ENCODE data around the gene TOR1A.

TOR1A gene

DNA sequence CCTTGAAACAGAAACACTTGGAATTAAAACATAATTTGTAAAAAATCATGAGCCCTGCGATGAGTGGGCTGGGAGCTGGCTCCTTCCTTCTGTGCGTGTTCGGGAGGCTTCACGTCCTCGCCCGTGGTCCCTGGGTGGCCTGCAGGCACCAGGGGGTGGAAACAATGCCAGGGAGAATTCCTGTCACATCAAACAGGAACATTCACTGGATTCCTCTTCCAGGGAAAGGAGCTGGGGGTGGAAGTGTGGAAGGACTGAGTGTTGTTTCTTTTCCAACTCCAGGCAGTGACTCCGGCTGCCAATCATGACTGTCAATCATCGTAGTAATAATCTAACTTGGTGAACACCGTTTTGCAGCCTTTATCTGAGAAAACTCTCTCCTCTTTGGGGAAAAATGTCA lies 10.3 kb downstream of the TOR1A start:
- Histone ChIP-seq H2AFZ (ENCODE audit: insufficient read depth, low read length, poor library complexity) (no peak overlapping the region), H3K27me3 (ENCODE audit: insufficient read depth, low read length) (no peaks in the 10 kb centered on the region), H3K18ac (ENCODE audit: low read length) (no peak overlapping the region), H2BK12ac (ENCODE audit: low read length) (no peak overlapping the region), H3K9me3 (ENCODE audit: insufficient read depth, low read depth, low read length) (peaks cover 7% of the 10 kb centered on the region), H3K4me1 (ENCODE audit: control insufficient read depth in 1 of 2, insufficient read depth in 2 of 2, low read length in 2 of 2) (no peaks in the 10 kb centered on the region), H3K79me1 (ENCODE audit: low read length) (no peaks in the 10 kb centered on the region), H3K4me2 (ENCODE audit: low read length) (no peak overlapping the region), H3K9ac (ENCODE audit: low read length) (no peak overlapping the region), H3K27ac (ENCODE audit: low read depth, low read length) (no peak overlapping the region), H3K14ac (ENCODE audit: low read length) (no peak overlapping the region), H2AK5ac (ENCODE audit: low read length) (no peak overlapping the region), H4K12ac (ENCODE audit: low read depth, low read length) (no peak overlapping the region), H4K91ac (ENCODE audit: low read depth, low read length) (no peak overlapping the region), H3K79me2 (ENCODE audit: control insufficient read depth, insufficient read depth, low read length, poor library complexity) (no peaks in the 10 kb centered on the region), H3K36me3 (ENCODE audit: control insufficient read depth in 1 of 2, insufficient read depth in 2 of 2, low read length in 2 of 2) (peaks cover 42 to 73% of the 10 kb centered on the region in 2 experiments), H3K4ac (ENCODE audit: low read depth, low read length) (no peak overlapping the region), H3K23ac (ENCODE audit: low read length) (no peak overlapping the region), H2BK5ac (ENCODE audit: low read depth, low read length, poor library complexity) (no peak overlapping the region), H2BK120ac (ENCODE audit: insufficient read depth, low read length, poor library complexity) (no peak overlapping the region), H4K8ac (ENCODE audit: low read depth, low read length) (no peak overlapping the region), H3K4me3 (ENCODE audit: low read depth, low read length) (no peak overlapping the region)
- peak in 1 of 2 donors; percentile 45 for DNase-seq
- no CpG with 5 or more reads among the region's 9 CpGs for WGBS (ENCODE audit: extremely low coverage, insufficient coverage, insufficient read length)

DNA sequence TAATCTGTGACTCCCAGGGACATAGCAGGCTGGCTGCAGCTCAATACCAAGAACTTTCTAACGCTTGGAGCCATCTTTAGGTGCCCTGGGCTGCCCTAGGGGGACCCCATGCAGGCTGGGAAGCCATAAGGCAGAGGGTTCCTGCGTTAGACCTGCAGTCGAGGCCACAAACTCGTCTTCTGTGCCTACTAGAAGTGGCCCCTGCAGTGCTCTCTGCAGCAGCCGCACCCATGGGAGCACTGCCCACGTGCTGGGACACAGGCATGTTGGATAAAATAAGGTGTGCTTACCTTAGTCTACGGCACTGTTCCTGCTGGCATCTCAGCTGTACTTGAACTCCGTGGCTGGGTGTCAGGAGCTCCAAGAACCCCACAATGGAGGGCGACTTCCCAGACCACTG lies 11.6 kb downstream of the TOR1A start:
- H3K4me2 ChIP-seq (ENCODE audit: low read length): no peak overlapping the region
- no peak overlapping the region for H3K23ac ChIP-seq (ENCODE audit: low read length)
- H3K4ac ChIP-seq (ENCODE audit: low read depth, low read length): no peak overlapping the region
- H3K18ac ChIP-seq (ENCODE audit: low read length): no peak overlapping the region
- no peak overlapping the region for H4K8ac ChIP-seq (ENCODE audit: low read depth, low read length)
- no peak overlapping the region for H3K27ac ChIP-seq (ENCODE audit: low read depth, low read length)
- peaks cover 7% of the 10 kb centered on the region for H3K9me3 ChIP-seq (ENCODE audit: insufficient read depth, low read depth, low read length)
- H3K4me1 ChIP-seq (ENCODE audit: control insufficient read depth in 1 of 2, insufficient read depth in 2 of 2, low read length in 2 of 2): no peaks in the 10 kb centered on the region
- no peak overlapping the region for H2BK12ac ChIP-seq (ENCODE audit: low read length)
- H3K79me1 ChIP-seq (ENCODE audit: low read length): no peaks in the 10 kb centered on the region
- H3K36me3 ChIP-seq (ENCODE audit: control insufficient read depth in 1 of 2, insufficient read depth in 2 of 2, low read length in 2 of 2): peaks cover 37 to 67% of the 10 kb centered on the region in 2 experiments
- no CpG with 5 or more reads among the region's 9 CpGs for WGBS (ENCODE audit: extremely low coverage, insufficient coverage, insufficient read length)
- H2AK5ac ChIP-seq (ENCODE audit: low read length): no peak overlapping the region
- no peak overlapping the region for H3K9ac ChIP-seq (ENCODE audit: low read length)
- H2BK5ac ChIP-seq (ENCODE audit: low read depth, low read length, poor library complexity): no peak overlapping the region
- H4K12ac ChIP-seq (ENCODE audit: low read depth, low read length): no peak overlapping the region
- no peak overlapping the region for H2BK120ac ChIP-seq (ENCODE audit: insufficient read depth, low read length, poor library complexity)
- H4K91ac ChIP-seq (ENCODE audit: low read depth, low read length): no peak overlapping the region
- H3K79me2 ChIP-seq (ENCODE audit: control insufficient read depth, insufficient read depth, low read length, poor library complexity): no peaks in the 10 kb centered on the region
- H3K14ac ChIP-seq (ENCODE audit: low read length): no peak overlapping the region
- H3K4me3 ChIP-seq (ENCODE audit: low read depth, low read length): no peak overlapping the region
- no peak for DNase-seq
- no peaks in the 10 kb centered on the region for H3K27me3 ChIP-seq (ENCODE audit: insufficient read depth, low read length)
- H2AFZ ChIP-seq (ENCODE audit: insufficient read depth, low read length, poor library complexity): no peak overlapping the region

DNA sequence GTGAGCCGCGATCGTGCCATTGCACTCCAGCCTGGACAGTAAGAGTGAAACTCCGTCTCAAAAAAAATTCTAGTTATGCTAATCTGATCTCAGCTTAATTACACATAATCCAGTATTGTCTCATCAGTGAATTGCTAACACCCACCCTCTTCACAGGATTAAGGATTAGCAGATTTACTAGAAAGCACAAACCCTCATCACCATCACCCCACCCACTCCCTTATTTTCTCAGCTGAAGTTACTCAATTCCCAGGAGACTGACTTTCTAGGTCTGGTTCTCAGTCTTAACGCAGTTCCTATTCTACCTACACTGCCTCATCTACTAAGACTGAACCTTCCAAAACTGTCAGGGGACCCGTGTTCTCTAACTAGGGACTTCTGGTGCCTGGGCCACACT lies 12.0 kb downstream of the TOR1A start:
- Histone ChIP-seq H3K14ac (ENCODE audit: low read length) (no peak overlapping the region), H3K79me1 (ENCODE audit: low read length) (no peaks in the 10 kb centered on the region)

DNA sequence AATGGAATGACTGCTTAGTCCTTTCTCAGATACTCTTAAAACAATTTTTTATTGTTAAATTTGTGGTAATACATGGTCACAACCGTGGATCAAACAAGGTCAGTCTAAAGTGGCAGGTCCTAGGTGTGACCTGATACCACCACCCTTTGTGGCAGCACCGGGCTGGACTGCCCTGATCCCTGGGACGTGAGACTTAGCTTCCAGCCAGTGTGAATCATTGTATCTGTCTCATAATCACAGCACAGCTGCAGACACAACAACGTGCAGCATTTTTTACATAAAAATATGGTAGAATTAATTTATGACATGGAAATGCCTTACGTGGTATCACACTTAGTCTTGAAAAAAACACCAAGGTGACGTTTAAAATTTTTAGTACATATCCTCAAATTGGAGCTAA lies 13.1 kb downstream of the TOR1A start:
- H3K23ac ChIP-seq (ENCODE audit: low read length): no peak overlapping the region
- no peak overlapping the region for H3K4ac ChIP-seq (ENCODE audit: low read depth, low read length)
- no peak overlapping the region for H2BK12ac ChIP-seq (ENCODE audit: low read length)
- H2BK5ac ChIP-seq (ENCODE audit: low read depth, low read length, poor library complexity): no peak overlapping the region
- no peak overlapping the region for H2AK5ac ChIP-seq (ENCODE audit: low read length)
- no peak overlapping the region for H2BK120ac ChIP-seq (ENCODE audit: insufficient read depth, low read length, poor library complexity)
- H3K27me3 ChIP-seq (ENCODE audit: insufficient read depth, low read length): no peaks in the 10 kb centered on the region
- peaks cover 36 to 58% of the 10 kb centered on the region in 2 experiments for H3K36me3 ChIP-seq (ENCODE audit: control insufficient read depth in 1 of 2, insufficient read depth in 2 of 2, low read length in 2 of 2)
- H3K9me3 ChIP-seq (ENCODE audit: insufficient read depth, low read depth, low read length): peaks cover 5% of the 10 kb centered on the region
- no peak overlapping the region for H3K9ac ChIP-seq (ENCODE audit: low read length)
- H3K14ac ChIP-seq (ENCODE audit: low read length): no peak overlapping the region
- no peak overlapping the region for H3K4me2 ChIP-seq (ENCODE audit: low read length)
- H3K4me1 ChIP-seq (ENCODE audit: control insufficient read depth in 1 of 2, insufficient read depth in 2 of 2, low read length in 2 of 2): no peaks in the 10 kb centered on the region
- no peaks in the 10 kb centered on the region for H3K79me1 ChIP-seq (ENCODE audit: low read length)
- peak; percentile 27 to 71 for DNase-seq
- H2AFZ ChIP-seq (ENCODE audit: insufficient read depth, low read length, poor library complexity): no peak overlapping the region
- no peak overlapping the region for H4K8ac ChIP-seq (ENCODE audit: low read depth, low read length)
- H3K4me3 ChIP-seq (ENCODE audit: low read depth, low read length): no peak overlapping the region
- no peak overlapping the region for H4K12ac ChIP-seq (ENCODE audit: low read depth, low read length)
- H3K27ac ChIP-seq (ENCODE audit: low read depth, low read length): no peak overlapping the region
- H3K18ac ChIP-seq (ENCODE audit: low read length): no peak overlapping the region
- H4K91ac ChIP-seq (ENCODE audit: low read depth, low read length): no peak overlapping the region
- no CpG with 5 or more reads among the region's 6 CpGs for WGBS (ENCODE audit: extremely low coverage, insufficient coverage, insufficient read length)
- H3K79me2 ChIP-seq (ENCODE audit: control insufficient read depth, insufficient read depth, low read length, poor library complexity): no peaks in the 10 kb centered on the region

More for the DNA sequence above, 12.0 kb downstream of the TOR1A start:
- H2BK12ac ChIP-seq (ENCODE audit: low read length): no peak overlapping the region
- no peak overlapping the region for H2AK5ac ChIP-seq (ENCODE audit: low read length)
- peaks cover 5% of the 10 kb centered on the region for H3K9me3 ChIP-seq (ENCODE audit: insufficient read depth, low read depth, low read length)
- no peak for DNase-seq
- H3K4ac ChIP-seq (ENCODE audit: low read depth, low read length): no peak overlapping the region
- no peak overlapping the region for H3K4me2 ChIP-seq (ENCODE audit: low read length)
- H3K27me3 ChIP-seq (ENCODE audit: insufficient read depth, low read length): no peaks in the 10 kb centered on the region
- no peak overlapping the region for H3K23ac ChIP-seq (ENCODE audit: low read length)
- no peak overlapping the region for H4K12ac ChIP-seq (ENCODE audit: low read depth, low read length)
- no peaks in the 10 kb centered on the region for H3K79me2 ChIP-seq (ENCODE audit: control insufficient read depth, insufficient read depth, low read length, poor library complexity)
- no peak overlapping the region for H3K27ac ChIP-seq (ENCODE audit: low read depth, low read length)
- peaks cover 38 to 68% of the 10 kb centered on the region in 2 experiments for H3K36me3 ChIP-seq (ENCODE audit: control insufficient read depth in 1 of 2, insufficient read depth in 2 of 2, low read length in 2 of 2)
- H2BK5ac ChIP-seq (ENCODE audit: low read depth, low read length, poor library complexity): no peak overlapping the region
- no peak overlapping the region for H2BK120ac ChIP-seq (ENCODE audit: insufficient read depth, low read length, poor library complexity)
- no CpG with 5 or more reads among the region's 6 CpGs for WGBS (ENCODE audit: extremely low coverage, insufficient coverage, insufficient read length)
- no peak overlapping the region for H4K8ac ChIP-seq (ENCODE audit: low read depth, low read length)
- H3K18ac ChIP-seq (ENCODE audit: low read length): no peak overlapping the region
- no peak overlapping the region for H4K91ac ChIP-seq (ENCODE audit: low read depth, low read length)
- H3K4me1 ChIP-seq (ENCODE audit: control insufficient read depth in 1 of 2, insufficient read depth in 2 of 2, low read length in 2 of 2): no peaks in the 10 kb centered on the region
- no peak overlapping the region for H2AFZ ChIP-seq (ENCODE audit: insufficient read depth, low read length, poor library complexity)
- no peak overlapping the region for H3K9ac ChIP-seq (ENCODE audit: low read length)
- H3K4me3 ChIP-seq (ENCODE audit: low read depth, low read length): no peak overlapping the region
